Endothelial cell of umbilical vein (primary cell): ENCODE data around the gene CILP. TPM values are rescaled to one million over a fixed set of nuclear protein-coding genes. Genes with fewer than 3 reads are reported as not detected.
"Not testable (repeated sequence)": the region's sequence is repeated elsewhere in the genome, so short reads cannot be mapped to it uniquely, and the experiment has no call there.

Experiments used
- BruUV-seq: library from RNA; stranded (reverse); fragments of 400-500 nt; replicated peaks from 2 replicates; lab custom pipeline; 2021; lab: Mats Ljungman, UMichigan
- CTCF ChIA-PET: fragments of 300-600, 350-600 bp; sonication (Branson Sonifier 250); formaldehyde crosslinking; loops from one replicate; lab custom pipeline; 2021; ENCODE audit warnings: antibody characterized with exemption, inconsistent platforms; lab: Charles Lee
- POLR2A ChIA-PET: fragments of 300-600, 350-600 bp; sonication (Branson Sonifier 250); formaldehyde crosslinking; loops from one replicate; lab custom pipeline; 2021; ENCODE audit warnings: antibody characterized with exemption, inconsistent platforms; lab: Charles Lee
- DNase-seq: peaks from one replicate; pipeline ENCODE4 v3.0.0-alpha.2; 2011; ENCODE audit warnings: low read depth, low spot score
- FAIRE-seq: peaks from 2 replicates; lab custom pipeline; 2011; peaks lifted over from hg19 to GRCh38; lab: Jason Lieb, UNC
- H2AFZ ChIP-seq: 2 replicates; pipeline ENCODE4 v1.6.0; 2012; ENCODE audit warnings: low read depth, low read length, control low read depth, inconsistent platforms
- H3K27ac ChIP-seq: 2 replicates; pipeline ENCODE4 v1.5.1; 2011; ENCODE audit warnings: low read depth, mild to moderate bottlenecking, control low read depth, low read length, moderate library complexity; ENCODE audit not compliant: insufficient read depth
- H3K27me3 ChIP-seq, 2 experiments: 2 replicates each; pipeline versions ENCODE4 v1.6.0 to v1.6.1; 2011; ENCODE audit warnings: low read length in 2 of 2, mixed read lengths in 1 of 2; ENCODE audit not compliant: control insufficient read depth in 2 of 2, insufficient read depth in 2 of 2
- H3K36me3 ChIP-seq, 2 experiments: 2 replicates in 1 of 2; 3 replicates in 1 of 2; pipeline ENCODE4 v1.5.1; 2011; ENCODE audit warnings: low read length in 2 of 2, mild to moderate bottlenecking in 1 of 2, moderate library complexity in 1 of 2; ENCODE audit not compliant: control insufficient read depth in 2 of 2, insufficient read depth in 2 of 2; ENCODE audit errors: extremely low read depth in 1 of 2
- H3K4me1 ChIP-seq: 3 replicates; pipeline ENCODE4 v1.5.1; 2011; ENCODE audit warnings: mild to moderate bottlenecking, low read length; ENCODE audit not compliant: control insufficient read depth, insufficient read depth; ENCODE audit errors: extremely low read depth
- H3K4me2 ChIP-seq: 2 replicates; pipeline ENCODE4 v1.6.1; 2011; ENCODE audit warnings: low read length, control low read depth, mixed read lengths; ENCODE audit not compliant: insufficient read depth
- H3K4me3 ChIP-seq, 3 experiments: fragments of 200-600 bp in 1 of 3; sonication (generic), shearing (Covaris generic) in 1 of 3; replicated peaks in 1 of 3; 2 replicates each; pipeline ENCODE4 v1.5.1; 2011 to 2016; ENCODE audit warnings: control low read depth in 3 of 3, low read length in 3 of 3, mild to moderate bottlenecking in 2 of 3, inconsistent platforms in 1 of 3, low read depth in 1 of 3, moderate library complexity in 1 of 3; ENCODE audit not compliant: insufficient read depth in 1 of 3
- H3K79me2 ChIP-seq: 2 replicates; pipeline ENCODE4 v1.6.0; 2012; ENCODE audit warnings: low read length, inconsistent platforms; ENCODE audit not compliant: control insufficient read depth, insufficient read depth
- H3K9ac ChIP-seq: replicated peaks from 2 replicates; pipeline ENCODE3; 2011; ENCODE audit warnings: low read length, control low read depth; ENCODE audit not compliant: insufficient read depth; ENCODE audit errors: extremely low read depth
- H3K9me1 ChIP-seq: replicated peaks from 3 replicates; pipeline ENCODE4 v1.6.0; 2011; ENCODE audit warnings: mild to moderate bottlenecking, low read length; ENCODE audit not compliant: control insufficient read depth, insufficient read depth; ENCODE audit errors: extremely low read depth
- H3K9me3 ChIP-seq: replicated peaks from 2 replicates; pipeline ENCODE4 v1.5.1; 2012; ENCODE audit warnings: low read length, inconsistent platforms; ENCODE audit not compliant: control insufficient read depth, insufficient read depth
- H4K20me1 ChIP-seq: replicated peaks from 2 replicates; pipeline ENCODE3; 2011; ENCODE audit warnings: mild to moderate bottlenecking, low read length; ENCODE audit not compliant: control insufficient read depth, insufficient read depth; ENCODE audit errors: extremely low read depth
- EZH2 ChIP-seq: IDR thresholded peaks from 2 replicates; pipeline ENCODE4 v1.6.1; 2012; ENCODE audit warnings: borderline replicate concordance, low read depth, mild to moderate bottlenecking, moderate library complexity, low read length, inconsistent platforms; ENCODE audit not compliant: severe bottlenecking
- FOS ChIP-seq: IDR thresholded peaks from 2 replicates; pipeline ENCODE4 v1.6.1; 2011; ENCODE audit warnings: mild to moderate bottlenecking, low read length, moderate library complexity, borderline replicate concordance; ENCODE audit not compliant: insufficient read depth
- GATA2 ChIP-seq: IDR thresholded peaks from 2 replicates; pipeline ENCODE4 v1.7.0; 2011; ENCODE audit warnings: low read depth, mild to moderate bottlenecking, moderate library complexity, mixed read lengths, low read length; ENCODE audit not compliant: insufficient read length, insufficient read depth
- JUN ChIP-seq: IDR thresholded peaks from 2 replicates; pipeline ENCODE4 v1.6.1; 2011; ENCODE audit warnings: borderline replicate concordance, low read depth; ENCODE audit not compliant: insufficient read length, insufficient read depth
- MYC ChIP-seq: IDR thresholded peaks from one replicate; pipeline ENCODE4 v1.6.1; 2011; ENCODE audit warnings: mild to moderate bottlenecking, low read depth, low read length
- POLR2A ChIP-seq: IDR thresholded peaks from 2 replicates; pipeline ENCODE4 v1.6.1; 2012; ENCODE audit warnings: low read depth, mild to moderate bottlenecking, control low read depth, low read length
- POLR2AphosphoS5 ChIP-seq: IDR thresholded peaks from 2 replicates; pipeline ENCODE4 v1.6.1; 2012; ENCODE audit warnings: low read depth, mild to moderate bottlenecking, control low read depth, low read length, moderate library complexity; ENCODE audit not compliant: insufficient read depth
- dilution Hi-C: fragments of 300-500 bp; cut with MboI; formaldehyde crosslinking; loops from one replicate; pipeline ENCODE4 v1.15.0; 2019; ENCODE audit warnings: low sequenced_read_pairs; ENCODE audit not compliant: extremely low pct_ligation_motif_present
- intact Hi-C: fragments of 100-400 bp; cut with micrococcal nuclease; formaldehyde crosslinking; loops from one replicate; pipeline ENCODE4 v1.10.0; 2022
- polyA plus RNA-seq, 4 experiments: library from polyadenylated mRNA; depleted of rRNA in 3 of 4; stranded (reverse) in 3 of 4; unstranded in 1 of 4; fragments of >200 nt; gene quantifications; 2 replicates each; pipeline versions ENCODE4 v1.2.1 to v1.2.3, GENCODE V29; 2011 to 2012; ENCODE audit warnings: missing spikeins in 1 of 4
- total RNA-seq: library from RNA; stranded (reverse); gene quantifications from 2 replicates; pipeline ENCODE4 v1.2.3, GENCODE V29; 2021
- TF ChIP-seq, protein P1 (sequence below): IDR thresholded peaks from 2 replicates; pipeline ENCODE4 v1.6.1; 2011; ENCODE audit not compliant: insufficient read depth, insufficient read length
- TF ChIP-seq, protein P2 (sequence below), 2 donors: IDR thresholded peaks; 1 replicate in 1 of 2; 2 replicates in 1 of 2; pipeline ENCODE4 v1.5.1; 2011; ENCODE audit warnings: low read length in 2 of 2, mild to moderate bottlenecking in 2 of 2, moderate library complexity in 2 of 2, control low read depth in 1 of 2, inconsistent platforms in 1 of 2, low read depth in 1 of 2; ENCODE audit not compliant: insufficient read depth in 1 of 2; ENCODE audit errors: extremely low read depth in 1 of 2

The CILP gene
- total and polyA plus RNA-seq, 2 donors (not counting 3 experiments of a cell fraction or from before 2014, with no cell fraction given), result 0.01 TPM; not detected in 1

DNA sequence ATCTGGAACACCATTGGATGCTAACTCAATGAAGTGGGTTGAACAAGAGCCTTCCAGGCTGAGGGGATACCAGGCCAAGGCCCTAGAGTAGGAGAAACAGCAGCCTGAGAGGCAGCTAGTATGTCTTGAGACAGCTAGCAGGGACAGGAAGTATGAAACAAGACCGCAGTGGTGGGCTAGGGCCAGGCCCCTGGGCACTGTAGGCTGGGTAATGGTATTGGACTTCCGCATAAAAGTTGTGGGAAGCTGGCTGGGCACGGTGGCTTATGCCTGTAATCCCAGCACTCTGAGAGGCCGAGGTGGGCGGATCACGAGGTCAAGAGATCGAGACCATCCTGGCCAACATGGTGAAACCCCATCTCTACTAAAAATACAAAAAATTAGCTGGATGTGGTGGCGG, 25.2 kb upstream of the CILP start:
- FAIRE-seq, H3K79me2 ChIP-seq, DNase-seq, BruUV-seq, H3K4me3 ChIP-seq, H3K9ac ChIP-seq, H4K20me1 ChIP-seq, H3K27ac ChIP-seq, CTCF ChIA-PET, H3K9me3 ChIP-seq, POLR2A ChIA-PET, H3K9me1 ChIP-seq, H3K4me1 ChIP-seq, H2AFZ ChIP-seq, intact Hi-C loops, H3K36me3 ChIP-seq, H3K4me2 ChIP-seq, dilution Hi-C loops, H3K27me3 ChIP-seq: not testable (repeated sequence)

DNA sequence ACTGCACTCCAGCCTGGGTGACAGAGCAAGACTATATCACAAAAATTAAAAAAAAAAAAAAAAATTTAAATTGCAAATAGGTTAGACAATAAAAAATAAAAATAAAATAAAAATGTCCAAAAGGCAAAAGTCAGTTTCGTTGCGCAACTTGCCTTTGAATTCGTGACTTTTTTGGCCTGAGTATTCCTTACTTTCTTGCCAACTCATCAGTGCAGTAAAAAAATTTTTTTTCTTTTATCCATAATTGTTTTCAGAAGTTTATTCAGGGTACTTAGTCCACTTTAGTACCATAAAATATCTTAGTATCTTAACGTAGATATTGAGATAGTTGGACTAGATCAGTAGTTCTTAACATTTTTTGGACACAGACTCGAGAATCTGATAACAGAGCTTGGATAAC, 22.4 kb upstream of the CILP start:
- no peak overlapping the region for H3K27ac ChIP-seq
- TF ChIP-seq, protein P1, sequence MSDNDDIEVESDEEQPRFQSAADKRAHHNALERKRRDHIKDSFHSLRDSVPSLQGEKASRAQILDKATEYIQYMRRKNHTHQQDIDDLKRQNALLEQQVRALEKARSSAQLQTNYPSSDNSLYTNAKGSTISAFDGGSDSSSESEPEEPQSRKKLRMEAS, result no peak
- no peak for TF ChIP-seq POLR2A
- TF ChIP-seq GATA2, result no peak
- TF ChIP-seq, protein P2, sequence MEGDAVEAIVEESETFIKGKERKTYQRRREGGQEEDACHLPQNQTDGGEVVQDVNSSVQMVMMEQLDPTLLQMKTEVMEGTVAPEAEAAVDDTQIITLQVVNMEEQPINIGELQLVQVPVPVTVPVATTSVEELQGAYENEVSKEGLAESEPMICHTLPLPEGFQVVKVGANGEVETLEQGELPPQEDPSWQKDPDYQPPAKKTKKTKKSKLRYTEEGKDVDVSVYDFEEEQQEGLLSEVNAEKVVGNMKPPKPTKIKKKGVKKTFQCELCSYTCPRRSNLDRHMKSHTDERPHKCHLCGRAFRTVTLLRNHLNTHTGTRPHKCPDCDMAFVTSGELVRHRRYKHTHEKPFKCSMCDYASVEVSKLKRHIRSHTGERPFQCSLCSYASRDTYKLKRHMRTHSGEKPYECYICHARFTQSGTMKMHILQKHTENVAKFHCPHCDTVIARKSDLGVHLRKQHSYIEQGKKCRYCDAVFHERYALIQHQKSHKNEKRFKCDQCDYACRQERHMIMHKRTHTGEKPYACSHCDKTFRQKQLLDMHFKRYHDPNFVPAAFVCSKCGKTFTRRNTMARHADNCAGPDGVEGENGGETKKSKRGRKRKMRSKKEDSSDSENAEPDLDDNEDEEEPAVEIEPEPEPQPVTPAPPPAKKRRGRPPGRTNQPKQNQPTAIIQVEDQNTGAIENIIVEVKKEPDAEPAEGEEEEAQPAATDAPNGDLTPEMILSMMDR (IDR thresholded peaks at IDR 0.05; ENCODE audit: extremely low read depth in 1 of 2, insufficient read depth in 1 of 2, low read depth in 1 of 2, low read length in 2 of 2), result no peak
- no peak for TF ChIP-seq JUN
- no peak for TF ChIP-seq MYC
- no peak for TF ChIP-seq FOS
- TF ChIP-seq EZH2, result no peak
- no peak for TF ChIP-seq POLR2AphosphoS5
- intact Hi-C loops (no loop called here), dilution Hi-C loops (no loop called here)
- H3K9ac ChIP-seq, result no peak overlapping the region
- FAIRE-seq (no peak), DNase-seq (no peak)
- no peaks in the 10 kb centered on the region for H3K27me3 ChIP-seq
- H3K36me3 ChIP-seq, result no peaks in the 10 kb centered on the region
- CTCF ChIA-PET, result interaction anchor here (0.8 to 1.4 kb wide), 3 partner anchors 16 to 64 kb away, joined by 3 to 4 read pairs (median 3); no protein-coding TSS in a partner anchor
- H3K4me1 ChIP-seq, result no peaks in the 10 kb centered on the region
- H3K4me2 ChIP-seq, result no peak overlapping the region
- H3K9me1 ChIP-seq, result no peaks in the 10 kb centered on the region
- no peaks in the 10 kb centered on the region for H4K20me1 ChIP-seq
- no peak overlapping the region for H3K4me3 ChIP-seq
- POLR2A ChIA-PET, result no interaction called here
- no peaks in the 10 kb centered on the region for H3K79me2 ChIP-seq
- no peaks in the 10 kb centered on the region for H3K9me3 ChIP-seq
- no TSS peak for BruUV-seq
- no peak overlapping the region for H2AFZ ChIP-seq
